ENCODE measurements around the gene CEP128. TPM values are rescaled to one million over a fixed set of nuclear protein-coding genes. Genes with fewer than 3 reads are reported as not detected.
"Not testable (repeated sequence)": the region's sequence is repeated elsewhere in the genome, so short reads cannot be mapped to it uniquely, and the experiment has no call there.

Gene CEP128
- total RNA-seq, 1 donor: 5.4 TPM

DNA sequence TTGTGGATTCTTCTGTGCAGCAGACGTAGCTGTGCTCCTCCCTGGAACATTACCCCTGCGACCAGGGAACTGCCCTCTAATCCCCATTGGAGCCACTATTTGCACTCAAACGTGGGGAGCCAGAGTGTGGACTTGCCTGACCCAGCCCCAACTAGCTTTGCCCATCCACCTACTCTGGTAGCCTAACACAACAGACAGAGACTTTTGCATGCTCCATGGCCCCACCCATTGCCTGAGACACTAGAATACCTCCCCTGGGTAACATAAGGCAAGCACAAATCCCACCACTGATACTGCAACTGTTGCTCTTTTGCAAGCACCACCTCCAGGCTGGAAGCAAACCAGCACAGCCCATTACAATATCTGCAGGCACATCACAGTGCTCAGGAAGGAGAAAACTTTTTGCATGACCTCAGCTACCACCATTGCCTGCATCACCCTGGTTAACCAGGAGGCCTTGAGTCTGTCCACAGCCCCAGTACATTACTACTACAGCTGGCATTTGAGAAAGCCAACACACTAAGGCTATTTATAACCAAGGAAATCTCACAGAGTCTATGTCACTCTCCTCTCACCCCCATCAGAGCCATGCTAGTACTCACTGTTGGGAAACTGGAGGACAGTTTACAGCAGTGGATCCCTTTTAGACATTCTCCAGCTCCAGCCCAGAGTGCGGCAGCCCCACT lies 15.0 kb downstream of the CEP128 start:
- TF ChIP-seq, protein P1, sequence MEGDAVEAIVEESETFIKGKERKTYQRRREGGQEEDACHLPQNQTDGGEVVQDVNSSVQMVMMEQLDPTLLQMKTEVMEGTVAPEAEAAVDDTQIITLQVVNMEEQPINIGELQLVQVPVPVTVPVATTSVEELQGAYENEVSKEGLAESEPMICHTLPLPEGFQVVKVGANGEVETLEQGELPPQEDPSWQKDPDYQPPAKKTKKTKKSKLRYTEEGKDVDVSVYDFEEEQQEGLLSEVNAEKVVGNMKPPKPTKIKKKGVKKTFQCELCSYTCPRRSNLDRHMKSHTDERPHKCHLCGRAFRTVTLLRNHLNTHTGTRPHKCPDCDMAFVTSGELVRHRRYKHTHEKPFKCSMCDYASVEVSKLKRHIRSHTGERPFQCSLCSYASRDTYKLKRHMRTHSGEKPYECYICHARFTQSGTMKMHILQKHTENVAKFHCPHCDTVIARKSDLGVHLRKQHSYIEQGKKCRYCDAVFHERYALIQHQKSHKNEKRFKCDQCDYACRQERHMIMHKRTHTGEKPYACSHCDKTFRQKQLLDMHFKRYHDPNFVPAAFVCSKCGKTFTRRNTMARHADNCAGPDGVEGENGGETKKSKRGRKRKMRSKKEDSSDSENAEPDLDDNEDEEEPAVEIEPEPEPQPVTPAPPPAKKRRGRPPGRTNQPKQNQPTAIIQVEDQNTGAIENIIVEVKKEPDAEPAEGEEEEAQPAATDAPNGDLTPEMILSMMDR (IDR thresholded peaks at IDR 0.05; ENCODE audit: extremely low read depth, low read depth, low read length): no peak
- Histone ChIP-seq H3K27me3 (ENCODE audit: insufficient read depth, low read length) (no peaks in the 10 kb centered on the region), H3K4me2 (ENCODE audit: insufficient read depth, low read length) (peak overlapping the region; percentile 35), H3K4me1 (ENCODE audit: insufficient read depth, low read length) (peaks cover 29% of the 10 kb centered on the region), H3K4me3 (ENCODE audit: insufficient read depth, low read length) (no peak overlapping the region), H3K79me2 (ENCODE audit: insufficient read depth, low read length) (peaks cover 2% of the 10 kb centered on the region), H3K9me3 (ENCODE audit: low read depth, low read length) (no peaks in the 10 kb centered on the region), H2AFZ (ENCODE audit: low read length) (peak overlapping the region; percentile 59), H3K27ac (ENCODE audit: low read depth, low read length) (peak overlapping the region; percentile 73), H4K20me1 (ENCODE audit: insufficient read depth, low read length) (no peaks in the 10 kb centered on the region), H3K36me3 (ENCODE audit: insufficient read depth, low read length) (no peaks in the 10 kb centered on the region)
- peak; percentile 62 for DNase-seq (ENCODE audit: insufficient read length, low spot score, missing footprints)

DNA sequence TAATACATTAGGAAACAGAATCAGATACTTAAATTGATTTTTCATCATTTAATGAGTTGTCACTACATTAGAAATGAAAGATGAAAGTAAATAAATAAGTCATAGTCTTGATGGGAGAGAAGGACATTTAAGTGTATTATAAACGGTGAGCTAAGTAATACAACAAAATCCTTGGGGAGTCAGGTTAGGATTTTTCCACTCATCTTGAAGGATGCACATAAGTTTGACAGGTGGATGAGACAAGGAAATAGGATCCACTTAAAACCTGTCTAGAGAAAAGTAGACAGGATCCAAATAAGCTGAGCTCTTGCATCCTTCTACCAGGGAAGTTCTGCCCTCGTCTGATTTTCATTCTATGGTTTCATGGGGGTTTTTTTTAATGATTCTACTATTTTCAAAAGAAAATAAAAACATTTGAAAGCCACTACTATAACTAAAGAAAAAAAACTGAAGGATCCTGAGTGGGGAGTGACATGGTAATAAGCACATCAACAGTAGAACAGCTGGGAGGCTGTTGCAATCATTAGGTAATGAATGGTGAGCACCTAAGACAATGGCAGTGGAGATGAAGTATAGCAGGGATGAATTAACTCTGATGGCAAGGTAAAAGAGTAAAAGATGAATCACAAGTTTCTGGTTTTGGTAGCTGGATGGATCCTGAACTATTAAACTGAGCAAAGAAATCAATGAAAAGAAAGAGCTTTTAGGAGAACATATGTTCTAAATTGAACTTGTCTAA lies 17.0 kb downstream of the CEP128 start:
- Histone ChIP-seq H3K27ac (ENCODE audit: low read depth, low read length) (no peak overlapping the region), H2AFZ (ENCODE audit: low read length) (no peak overlapping the region), H3K79me2 (ENCODE audit: insufficient read depth, low read length) (peaks cover 2% of the 10 kb centered on the region), H3K27me3 (ENCODE audit: insufficient read depth, low read length) (no peaks in the 10 kb centered on the region), H3K4me2 (ENCODE audit: insufficient read depth, low read length) (no peak overlapping the region), H4K20me1 (ENCODE audit: insufficient read depth, low read length) (no peaks in the 10 kb centered on the region), H3K36me3 (ENCODE audit: insufficient read depth, low read length) (no peaks in the 10 kb centered on the region), H3K4me3 (ENCODE audit: insufficient read depth, low read length) (no peak overlapping the region), H3K9me3 (ENCODE audit: low read depth, low read length) (no peaks in the 10 kb centered on the region), H3K4me1 (ENCODE audit: insufficient read depth, low read length) (peaks cover 16% of the 10 kb centered on the region)
- DNase-seq (ENCODE audit: insufficient read length, low spot score, missing footprints): no peak
- TF ChIP-seq, protein P1 (IDR thresholded peaks at IDR 0.05; ENCODE audit: extremely low read depth, low read depth, low read length): no peak

DNA sequence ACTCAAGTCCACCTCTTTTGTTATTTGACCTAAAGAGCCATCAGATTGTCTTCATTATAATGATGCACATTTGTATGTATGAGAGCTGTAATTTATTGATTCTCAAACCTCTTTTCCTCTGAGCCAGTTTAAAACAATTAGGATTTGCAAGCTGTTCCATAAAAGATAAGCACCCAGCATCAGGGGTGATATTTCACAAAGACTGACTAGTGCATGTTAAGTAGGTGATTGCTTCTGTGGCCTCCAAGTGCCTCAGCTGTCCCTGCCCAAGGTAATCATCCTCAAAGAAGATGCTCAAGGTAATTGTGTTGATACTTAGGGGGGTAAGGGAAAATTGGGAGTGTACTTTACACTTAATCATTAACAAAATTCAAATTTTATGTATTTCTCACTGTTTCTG lies 18.2 kb downstream of the CEP128 start:
- no peaks in the 10 kb centered on the region for H3K79me2 ChIP-seq (ENCODE audit: insufficient read depth, low read length)
- TF ChIP-seq, protein P1 (IDR thresholded peaks at IDR 0.05; ENCODE audit: extremely low read depth, low read depth, low read length): no peak
- no peak overlapping the region for H3K27ac ChIP-seq (ENCODE audit: low read depth, low read length)
- no peaks in the 10 kb centered on the region for H3K27me3 ChIP-seq (ENCODE audit: insufficient read depth, low read length)
- peaks cover 16% of the 10 kb centered on the region for H3K4me1 ChIP-seq (ENCODE audit: insufficient read depth, low read length)
- H2AFZ ChIP-seq (ENCODE audit: low read length): no peak overlapping the region
- no peaks in the 10 kb centered on the region for H3K9me3 ChIP-seq (ENCODE audit: low read depth, low read length)
- no peak overlapping the region for H3K4me2 ChIP-seq (ENCODE audit: insufficient read depth, low read length)
- no peaks in the 10 kb centered on the region for H4K20me1 ChIP-seq (ENCODE audit: insufficient read depth, low read length)
- no peaks in the 10 kb centered on the region for H3K36me3 ChIP-seq (ENCODE audit: insufficient read depth, low read length)
- H3K4me3 ChIP-seq (ENCODE audit: insufficient read depth, low read length): no peak overlapping the region
- no peak for DNase-seq (ENCODE audit: insufficient read length, low spot score, missing footprints)

DNA sequence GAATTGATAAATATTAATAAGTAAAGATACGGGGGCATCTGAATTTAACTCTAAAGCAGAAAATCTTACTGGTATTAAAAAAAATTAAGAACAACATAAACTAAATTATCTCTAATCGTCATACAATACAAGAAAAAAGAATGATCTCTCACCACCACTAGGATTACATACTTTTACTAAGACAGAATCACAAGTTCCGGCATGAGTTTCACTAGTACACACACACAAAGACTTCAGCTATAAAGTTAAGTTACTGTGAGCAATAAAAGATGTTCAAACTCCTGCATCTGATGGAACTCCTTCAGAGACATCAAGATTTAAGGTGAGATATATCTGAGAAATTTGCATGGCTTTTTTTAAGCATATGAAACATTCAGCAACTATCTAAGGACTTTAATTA lies 21.9 kb downstream of the CEP128 start:
- Histone ChIP-seq H3K36me3 (ENCODE audit: insufficient read depth, low read length) (no peaks in the 10 kb centered on the region), H3K79me2 (ENCODE audit: insufficient read depth, low read length) (no peaks in the 10 kb centered on the region), H2AFZ (ENCODE audit: low read length) (no peak overlapping the region), H3K4me3 (ENCODE audit: insufficient read depth, low read length) (no peak overlapping the region), H4K20me1 (ENCODE audit: insufficient read depth, low read length) (no peaks in the 10 kb centered on the region), H3K27me3 (ENCODE audit: insufficient read depth, low read length) (no peaks in the 10 kb centered on the region), H3K9me3 (ENCODE audit: low read depth, low read length) (no peaks in the 10 kb centered on the region), H3K4me2 (ENCODE audit: insufficient read depth, low read length) (no peak overlapping the region), H3K4me1 (ENCODE audit: insufficient read depth, low read length) (no peaks in the 10 kb centered on the region), H3K27ac (ENCODE audit: low read depth, low read length) (no peak overlapping the region)
- TF ChIP-seq, protein P1 (IDR thresholded peaks at IDR 0.05; ENCODE audit: extremely low read depth, low read depth, low read length): no peak
- DNase-seq (ENCODE audit: insufficient read length, low spot score, missing footprints): no peak

DNA sequence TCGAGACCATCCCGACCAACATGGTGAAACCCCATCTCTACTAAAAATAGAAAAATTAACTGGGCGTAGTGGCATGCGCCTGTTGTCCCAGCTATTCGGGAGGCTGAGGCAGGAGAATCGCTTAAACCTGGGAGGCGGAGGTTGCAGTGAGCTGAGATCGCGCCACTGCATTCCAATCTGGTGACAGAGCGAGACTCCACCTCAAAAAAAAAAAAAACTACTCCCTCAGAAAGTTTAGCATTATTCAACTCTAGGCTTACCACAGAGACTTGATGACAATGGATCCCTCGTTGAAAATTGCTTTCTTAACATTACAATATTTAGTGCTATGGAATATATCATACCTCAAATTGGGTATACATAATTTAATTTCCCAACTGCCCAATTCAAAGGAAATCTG lies 29.5 kb downstream of the CEP128 start:
- not testable (repeated sequence) for H3K79me2 ChIP-seq (ENCODE audit: insufficient read depth, low read length); H3K27ac ChIP-seq (ENCODE audit: low read depth, low read length); H2AFZ ChIP-seq (ENCODE audit: low read length); H3K27me3 ChIP-seq (ENCODE audit: insufficient read depth, low read length); H3K9me3 ChIP-seq (ENCODE audit: low read depth, low read length); H4K20me1 ChIP-seq (ENCODE audit: insufficient read depth, low read length); H3K4me1 ChIP-seq (ENCODE audit: insufficient read depth, low read length); H3K4me2 ChIP-seq (ENCODE audit: insufficient read depth, low read length); DNase-seq (ENCODE audit: insufficient read length, low spot score, missing footprints); H3K36me3 ChIP-seq (ENCODE audit: insufficient read depth, low read length); H3K4me3 ChIP-seq (ENCODE audit: insufficient read depth, low read length)
